ENCODE measurements around the gene PDE10A.

DNA sequence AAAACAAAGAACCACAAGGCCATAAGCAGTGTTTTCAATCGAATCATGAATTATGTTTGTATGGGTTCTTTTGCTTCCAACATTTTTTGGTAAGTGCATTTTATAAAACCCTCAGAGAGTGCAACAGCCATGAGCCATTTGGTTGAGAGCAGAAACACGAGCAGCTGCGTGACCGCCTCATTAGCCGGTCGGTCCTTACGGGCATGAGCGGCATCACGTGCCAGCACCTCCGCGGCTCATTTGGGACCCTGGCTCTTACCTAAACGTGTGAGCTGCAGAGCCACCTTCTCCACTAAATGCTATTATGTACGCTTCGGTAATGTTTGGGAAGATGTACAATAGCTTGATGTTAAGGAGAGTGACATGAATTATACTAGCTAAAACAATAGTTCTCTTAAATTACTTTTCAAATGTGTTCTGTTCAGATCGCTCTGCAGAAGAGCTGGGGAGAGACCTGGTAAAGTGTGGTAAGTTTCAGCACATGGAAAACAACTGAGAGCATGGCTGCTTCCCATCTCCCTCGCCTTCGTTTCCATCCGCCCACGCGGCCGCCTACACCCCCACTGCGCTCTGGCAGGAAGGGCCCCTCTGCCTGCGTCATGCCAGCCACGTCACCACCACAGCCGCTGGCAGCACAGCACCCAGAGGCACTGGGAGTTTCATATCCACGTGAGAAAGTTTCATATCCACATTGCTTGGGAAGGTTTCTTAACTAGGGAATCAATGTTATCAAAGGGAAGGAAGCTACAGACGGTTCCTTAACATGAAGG, 23.7 kb upstream of the PDE10A start:
- TF ChIP-seq ZNF274 (IDR thresholded peaks at IDR 0.05; ENCODE audit: low read depth, low read length): no peak
- TF ChIP-seq YY1 (IDR thresholded peaks at IDR 0.05; ENCODE audit: insufficient read depth, insufficient read length): no peak

Measured in NT2/D1 (cell line).